HG03378 (cell line): Measurements from ENCODE around the gene TRIP4.
"Not testable (repeated sequence)": the region's sequence is repeated elsewhere in the genome, so short reads cannot be mapped to it uniquely, and the experiment has no call there.

Experiments used
- ATAC-seq: cut with Tn5 transposase; IDR thresholded peaks from one replicate; pipeline ENCODE4 v1.9.1; 2021; ENCODE audit warnings: mild to moderate bottlenecking, moderate library complexity; ENCODE audit not compliant: unreplicated experiment

TRIP4 gene

DNA sequence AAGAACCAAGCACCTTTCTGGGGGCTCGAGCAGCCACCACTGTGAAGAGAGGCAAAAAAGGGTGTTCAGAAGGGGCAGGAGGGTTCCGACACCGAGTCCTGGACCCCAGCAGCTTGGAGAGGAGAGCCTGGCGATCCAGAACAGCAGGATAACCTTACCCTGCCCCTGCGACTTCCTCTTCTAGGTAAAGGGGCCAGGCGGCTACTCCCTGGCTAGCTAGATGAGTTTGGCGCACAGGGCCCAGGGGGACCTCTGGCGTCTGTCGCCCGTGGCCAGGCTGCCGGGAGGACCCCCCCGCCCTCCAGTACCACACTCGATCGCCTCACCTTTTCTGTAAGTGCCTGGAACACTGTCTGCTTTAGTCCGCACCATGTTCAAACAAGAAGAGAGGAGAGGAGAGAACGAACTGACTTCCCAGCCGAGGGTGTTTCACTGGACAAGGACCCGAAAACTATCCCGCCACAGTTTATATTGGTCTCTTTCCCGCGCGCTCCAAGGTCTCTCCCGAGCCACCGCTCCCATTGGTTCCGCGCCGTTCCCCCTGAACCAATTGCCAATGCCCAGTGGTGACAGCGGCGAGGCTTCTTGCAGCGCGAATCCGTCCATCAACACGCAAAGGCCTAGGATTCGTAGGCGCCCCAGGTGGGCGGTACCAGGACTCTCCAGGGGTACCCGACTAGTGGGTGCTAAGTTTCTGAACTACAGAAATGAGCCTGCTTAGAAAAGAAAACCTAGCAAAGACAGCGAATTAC is 6.5 kb upstream of the TRIP4 start, which contains the start of gene PCLAF:
Gene PCLAF (minus strand): TSS at position 442 of the 752 bp plus-strand sequence. CDS start 70 bp downstream, at position 372.
- ATAC-seq: peak; percentile 88

DNA sequence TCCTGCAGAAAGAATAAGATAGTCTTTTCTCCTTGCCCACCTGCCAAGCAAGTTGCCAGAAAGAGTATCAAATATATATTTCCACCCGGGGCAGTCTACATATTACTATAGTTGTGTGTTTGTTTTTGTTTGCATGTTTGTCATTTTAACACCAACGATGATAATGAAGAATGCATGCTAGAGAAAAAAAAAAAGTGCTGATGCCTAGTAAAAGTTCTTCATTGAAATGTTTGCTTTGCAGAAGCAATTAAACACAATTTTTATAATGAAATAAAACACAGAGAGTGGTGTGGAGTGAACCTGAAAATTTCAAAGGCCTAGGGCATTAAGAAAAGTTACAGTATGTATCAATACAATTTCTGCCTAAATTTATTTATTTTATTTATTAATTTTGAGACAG is 3.9 kb upstream of the TRIP4 start:
- no peak for ATAC-seq

DNA sequence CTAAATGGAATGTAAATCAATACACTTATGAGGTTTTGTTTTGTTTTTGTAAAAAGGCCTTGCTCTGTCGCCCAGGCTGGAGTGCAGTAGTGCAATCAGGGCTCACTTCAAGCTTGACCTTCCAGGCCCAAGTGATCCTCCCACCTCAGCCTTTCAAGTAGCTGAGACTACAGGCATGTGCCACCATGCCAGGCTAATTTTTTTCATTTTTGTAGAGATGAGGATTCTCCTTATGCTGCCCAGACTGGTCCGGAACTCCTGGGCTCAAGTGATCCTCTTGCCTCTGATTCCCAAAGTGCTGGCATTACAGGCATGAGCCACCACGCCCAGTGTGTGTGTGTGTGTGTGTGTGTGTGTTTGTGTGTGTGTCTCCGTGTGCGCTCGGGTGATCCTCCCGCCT is 1.3 kb upstream of the TRIP4 start:
- ATAC-seq: no peak

DNA sequence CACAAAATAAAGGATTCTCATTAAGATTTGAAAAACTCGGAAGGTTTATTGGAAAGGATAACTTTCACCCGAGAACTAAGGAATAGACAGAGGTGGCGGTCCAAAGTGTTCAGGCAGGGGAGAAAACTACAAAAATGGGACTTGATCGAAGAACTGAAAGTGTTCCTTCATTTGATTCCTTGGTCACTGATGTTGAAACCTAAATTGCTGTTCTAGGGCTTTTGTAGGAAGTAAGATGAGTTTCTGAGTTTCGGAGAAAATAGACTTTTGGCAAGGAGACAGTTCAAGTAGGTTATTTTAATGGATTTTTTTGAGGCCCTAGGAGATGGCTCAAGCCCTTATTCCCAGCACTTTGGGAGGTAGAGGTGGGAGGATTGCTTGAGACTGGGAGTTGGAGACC is 1.4 kb downstream of the TRIP4 start:
- ATAC-seq: no peak

DNA sequence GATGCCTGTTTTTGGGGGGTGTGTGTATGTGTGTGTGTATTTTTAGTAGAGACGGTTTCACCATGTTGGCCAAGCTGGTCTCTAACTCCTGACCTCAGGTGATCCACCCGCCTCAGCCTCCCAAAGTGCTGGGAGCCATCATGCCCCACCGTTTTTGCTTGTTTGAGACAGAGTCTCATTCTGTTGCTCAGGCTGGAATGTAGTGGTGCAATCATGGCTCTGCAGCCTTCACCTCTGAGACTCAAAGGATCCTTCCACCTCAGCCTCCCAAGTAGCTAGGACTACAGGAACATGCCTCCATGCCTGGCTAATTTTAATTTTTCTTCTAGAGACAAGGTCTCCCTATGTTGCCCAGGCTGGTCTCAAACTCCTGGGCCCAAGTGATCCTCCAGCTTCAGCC is 4.8 kb downstream of the TRIP4 start:
- not testable (repeated sequence) for ATAC-seq

DNA sequence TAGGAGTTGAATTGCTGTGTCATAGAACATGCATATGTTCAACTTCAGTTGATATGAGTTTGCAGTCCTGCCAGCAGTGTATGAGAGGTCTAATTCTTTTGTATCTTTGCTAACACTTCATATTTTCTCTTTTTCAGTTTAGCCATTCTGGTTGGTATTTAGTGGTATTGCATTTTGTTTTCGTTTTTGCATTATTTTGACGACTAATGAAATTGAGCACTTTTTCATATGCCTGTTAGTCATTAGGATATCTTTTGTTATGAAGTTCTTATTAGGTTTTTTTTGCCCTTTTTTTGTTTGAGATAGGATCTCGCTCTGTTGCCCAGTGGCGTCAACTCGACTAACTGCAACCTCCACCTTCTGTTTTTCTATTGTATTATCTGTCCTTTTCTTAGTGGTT is 9.2 kb downstream of the TRIP4 start:
- no peak for ATAC-seq

DNA sequence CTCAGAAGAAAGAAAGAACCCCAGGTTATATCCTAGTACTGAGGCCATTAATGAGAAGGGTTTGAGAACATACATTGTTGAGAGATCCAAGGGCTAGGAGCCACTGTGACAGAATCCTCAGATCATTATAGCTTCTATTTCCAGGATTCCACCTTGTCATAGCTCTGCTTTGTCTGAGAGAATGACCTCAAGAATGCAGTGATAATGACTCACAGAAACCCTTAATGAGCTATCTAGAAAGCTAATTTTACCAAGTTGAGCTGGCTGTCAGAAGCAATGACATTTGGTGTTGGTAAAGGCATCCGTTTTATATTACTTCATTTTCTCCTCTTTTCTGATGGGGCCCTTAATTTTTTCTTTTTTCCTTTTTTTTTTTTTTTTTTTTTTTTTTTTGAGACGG is 10.9 kb downstream of the TRIP4 start:
- ATAC-seq: no peak

DNA sequence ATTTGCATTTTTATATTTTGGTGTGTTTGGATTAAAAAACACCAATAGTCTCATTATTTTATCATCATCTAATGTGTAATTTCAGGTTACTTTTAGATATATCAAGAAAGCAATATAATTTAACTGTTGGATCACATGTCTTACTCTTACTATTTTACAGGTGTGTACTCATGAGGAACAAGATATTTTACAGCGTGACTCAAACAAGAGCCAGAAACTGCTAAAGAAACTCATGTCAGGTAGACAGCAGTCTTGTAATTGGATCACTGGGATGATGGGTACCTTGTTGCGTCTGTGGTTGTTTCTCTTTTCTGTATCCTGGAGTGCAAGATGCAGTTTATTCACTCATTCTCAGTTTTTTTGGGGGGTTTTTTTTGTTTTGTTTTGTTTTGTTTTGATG is 12.9 kb downstream of the TRIP4 start:
- no peak for ATAC-seq

DNA sequence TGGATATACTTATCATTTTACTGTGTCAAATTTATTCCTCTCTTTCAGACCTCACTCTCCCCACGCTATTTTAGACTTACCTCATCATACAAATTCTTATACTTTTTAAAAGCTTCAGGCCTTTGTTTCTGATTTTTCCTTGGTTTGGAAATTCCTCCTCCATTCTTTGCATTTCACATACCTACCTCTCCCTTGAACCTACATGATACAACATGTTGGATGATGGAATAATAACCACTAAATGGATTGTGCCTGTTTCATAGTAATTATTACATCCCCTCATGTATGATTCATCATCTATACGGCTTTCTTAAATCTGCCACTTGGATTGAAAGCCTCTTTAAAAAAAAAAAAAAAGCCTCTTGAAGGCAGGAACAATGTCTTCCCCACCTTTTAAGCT is 24.6 kb downstream of the TRIP4 start:
- ATAC-seq: no peak

DNA sequence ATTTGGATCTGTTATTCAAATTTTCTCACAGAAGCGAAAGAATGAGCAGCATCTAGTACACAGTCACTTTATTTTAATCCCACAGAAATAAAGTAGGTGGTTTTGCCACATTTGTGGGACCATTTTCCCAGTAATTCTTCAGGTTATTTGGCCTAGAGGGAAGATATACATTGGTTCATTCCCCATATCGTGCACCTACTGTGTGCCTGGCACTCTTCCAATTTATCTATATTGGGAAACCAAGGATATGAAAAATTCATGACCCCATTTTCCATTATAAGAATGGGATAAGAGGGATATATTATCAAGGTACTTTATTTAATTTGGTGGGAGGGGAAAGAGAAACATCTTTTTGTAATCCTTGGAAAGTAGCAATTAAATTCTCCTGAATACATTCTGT is 35.1 kb downstream of the TRIP4 start:
- no peak for ATAC-seq

DNA sequence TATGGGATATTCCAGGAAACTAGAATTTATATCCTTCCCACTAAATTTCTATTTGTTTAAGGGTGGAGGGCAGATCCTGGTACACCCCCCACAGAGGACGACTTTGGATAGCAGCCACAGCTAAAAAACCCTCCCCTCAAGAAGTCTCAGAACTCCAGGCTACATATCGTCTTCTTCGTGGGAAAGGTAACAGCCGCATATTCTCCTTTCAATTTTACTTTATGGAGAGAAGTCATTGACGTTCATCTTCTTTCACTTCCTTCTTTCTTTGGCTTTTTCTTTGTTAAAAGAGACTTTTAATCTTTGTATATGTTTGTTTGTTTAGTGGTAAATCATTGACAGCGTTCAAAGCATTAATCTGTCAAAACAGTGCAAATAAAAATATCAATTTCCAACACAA is 36.3 kb downstream of the TRIP4 start:
- ATAC-seq: no peak

DNA sequence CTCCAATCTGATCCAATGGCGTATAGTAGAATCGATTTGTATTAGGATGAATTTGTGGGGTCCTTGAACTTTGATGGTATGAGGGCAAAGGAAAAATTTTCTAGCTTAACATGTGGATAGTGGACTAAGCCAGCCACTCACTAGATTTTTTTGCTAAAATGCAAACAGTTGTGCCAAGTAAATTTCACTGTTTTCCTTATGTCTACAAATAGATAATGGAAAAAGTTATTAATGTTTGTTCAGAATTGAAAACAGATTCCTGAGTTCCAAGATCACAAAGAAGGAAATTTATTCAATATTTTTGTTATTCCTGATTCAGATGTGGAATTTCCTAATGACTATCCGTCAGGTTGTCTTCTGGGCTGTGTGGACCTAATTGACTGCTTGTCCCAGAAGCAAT is 37.6 kb downstream of the TRIP4 start:
- ATAC-seq: no peak

DNA sequence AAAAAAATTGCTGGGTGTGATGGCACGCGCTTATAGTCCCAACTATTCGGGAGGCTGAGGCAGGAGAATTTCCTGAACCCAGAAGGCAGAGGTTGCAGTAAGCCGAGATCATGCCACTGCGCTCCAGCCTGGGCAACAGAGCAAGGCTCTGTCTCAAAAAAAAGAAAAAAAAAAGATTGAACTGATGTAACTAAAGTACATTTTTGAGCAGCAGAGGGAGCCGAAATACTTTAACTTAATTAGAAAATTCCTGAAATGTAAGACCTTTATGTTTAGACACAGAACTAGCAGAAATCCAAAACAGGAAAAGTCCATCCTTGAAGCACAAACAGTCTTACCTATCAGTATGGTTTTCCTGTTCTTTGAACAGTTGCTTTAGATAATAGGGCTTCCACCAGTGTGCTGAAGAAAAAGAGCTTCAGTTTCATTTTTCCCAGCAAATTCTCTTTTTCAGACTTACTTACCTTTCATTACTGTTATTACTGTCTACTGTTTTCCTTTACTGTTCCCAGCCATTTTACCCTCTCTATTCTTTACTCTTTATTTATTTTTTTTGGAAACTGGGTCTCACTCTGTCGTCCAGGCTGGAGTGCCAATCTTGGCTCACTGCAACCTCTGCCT is 39.3 kb downstream of the TRIP4 start:
- ATAC-seq: no peak

DNA sequence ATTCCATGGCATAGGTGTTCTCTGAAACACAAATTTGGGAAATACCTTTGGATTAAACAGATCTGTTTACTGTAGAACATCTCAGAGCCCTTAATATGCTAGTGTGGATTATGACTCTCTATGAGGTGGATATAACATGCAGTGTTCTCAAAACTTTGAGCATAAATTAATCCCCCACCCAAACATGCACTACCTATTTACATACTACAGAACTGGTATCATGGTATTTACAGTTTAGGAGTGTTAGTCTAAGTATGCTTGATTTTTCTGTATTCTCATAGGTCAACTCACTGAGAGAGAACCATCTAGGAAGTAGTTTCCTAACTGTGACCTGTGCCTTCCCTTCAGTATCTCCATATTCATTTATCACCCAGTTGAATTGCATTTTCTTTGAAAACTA is 41.8 kb downstream of the TRIP4 start:
- no peak for ATAC-seq

DNA sequence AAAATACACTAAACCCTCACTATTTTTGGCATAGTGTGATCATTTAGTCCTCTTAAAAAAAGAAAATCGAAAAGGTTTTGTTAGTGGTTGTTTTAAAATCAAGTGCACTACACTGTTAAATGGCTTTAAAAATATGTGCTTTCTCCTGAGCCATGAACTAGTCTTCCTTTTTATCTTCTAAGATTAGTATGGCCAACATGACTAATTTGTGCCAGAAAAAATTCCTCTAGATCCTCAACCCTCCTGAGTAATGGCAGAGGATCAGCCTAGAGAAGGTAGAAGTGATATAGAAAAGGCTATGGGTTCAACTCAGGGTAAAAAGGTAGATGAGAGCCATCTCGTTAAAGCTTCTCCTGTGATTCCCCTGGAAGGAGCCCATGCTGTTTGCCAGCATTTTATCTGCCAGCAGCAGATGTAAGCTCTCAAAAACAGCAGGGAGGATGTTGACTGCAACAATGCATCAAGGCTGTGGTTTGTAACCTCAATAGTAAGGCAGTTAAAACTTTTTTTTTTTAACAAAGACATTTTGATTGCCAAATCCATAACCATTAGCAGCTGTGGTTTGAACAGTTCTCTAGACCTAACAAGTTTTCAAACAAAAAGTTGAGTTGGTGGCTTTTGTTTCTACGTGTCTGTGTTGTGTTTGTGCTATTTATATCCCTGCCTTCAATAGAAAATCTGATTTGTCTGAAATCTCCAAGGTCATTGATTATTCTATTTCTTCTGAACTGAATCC is 42.5 kb downstream of the TRIP4 start:
- no peak for ATAC-seq

DNA sequence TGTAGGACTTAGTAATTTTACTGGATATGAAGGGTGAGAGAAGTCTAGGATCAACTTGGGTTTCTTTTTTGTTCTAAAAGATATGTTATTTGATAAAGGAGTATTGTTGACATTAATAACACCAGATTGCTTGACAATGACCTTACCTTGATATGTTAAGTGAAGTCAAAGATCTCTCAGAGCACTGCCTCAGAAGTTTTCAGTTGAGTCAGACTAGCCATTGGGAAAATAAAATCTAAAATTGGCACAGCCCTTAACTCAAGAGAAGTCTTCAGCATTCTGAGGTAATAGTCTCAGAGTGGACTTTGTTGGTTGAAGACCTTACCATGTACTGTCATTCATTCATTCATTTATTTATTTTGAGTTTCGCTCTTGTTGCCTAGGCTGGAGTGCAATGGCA is 50.3 kb downstream of the TRIP4 start:
- ATAC-seq: no peak

DNA sequence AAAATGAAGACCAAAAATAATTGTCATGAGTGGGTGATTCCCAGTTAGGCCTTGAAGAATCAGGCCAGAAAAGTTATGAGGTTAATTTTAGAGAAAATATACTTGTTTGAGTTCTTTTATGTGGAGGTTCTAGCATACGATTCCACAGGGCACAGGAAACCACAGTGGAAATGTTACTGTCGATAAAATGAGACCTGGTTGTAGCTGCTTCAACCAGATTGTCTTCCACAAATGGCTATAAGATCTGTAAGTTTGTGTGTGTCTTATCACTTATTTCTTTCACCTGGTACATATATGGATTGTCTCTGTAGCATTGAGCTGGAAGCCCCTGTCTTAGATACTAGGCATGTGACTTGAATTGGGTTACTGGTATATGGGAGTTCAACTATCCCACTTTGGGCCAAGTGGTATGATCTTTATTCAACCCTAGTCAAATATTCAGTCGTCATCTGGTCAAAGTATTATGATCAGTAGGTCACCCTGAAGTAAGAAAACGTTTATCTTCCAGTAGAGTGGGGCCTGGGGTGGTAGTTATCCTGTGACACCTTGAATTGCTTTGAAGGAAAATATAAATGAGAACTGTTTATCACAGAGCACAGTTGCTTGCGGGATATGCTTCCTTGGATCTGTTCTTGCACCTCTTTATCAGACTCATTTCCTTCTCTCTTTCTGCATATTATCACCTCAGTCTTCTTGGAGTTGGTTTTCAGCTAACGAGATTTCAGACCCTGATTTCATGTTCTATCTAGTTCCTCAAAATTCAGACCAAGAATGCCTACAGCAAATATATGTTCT is 51.2 kb downstream of the TRIP4 start:
- ATAC-seq: no peak

DNA sequence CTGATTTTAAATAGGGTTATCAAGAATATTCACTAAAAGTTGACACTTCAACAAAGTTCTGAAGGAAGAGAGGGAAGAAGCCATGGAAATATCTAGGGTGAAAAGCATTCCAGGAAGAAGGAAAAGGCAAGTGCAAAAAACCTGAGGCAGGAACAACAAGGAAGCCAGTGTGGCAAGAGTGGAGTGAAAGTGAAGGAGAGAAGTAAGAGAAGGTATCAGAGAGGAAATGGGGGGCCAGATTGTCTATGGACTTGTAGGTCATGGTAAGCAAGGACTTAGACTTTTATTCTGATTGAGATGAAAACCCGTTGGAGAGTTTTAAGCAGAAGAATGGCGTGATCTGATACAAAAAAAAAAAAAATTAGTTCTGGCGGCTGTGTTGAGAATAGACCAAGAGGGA is 54.2 kb downstream of the TRIP4 start:
- ATAC-seq: no peak

DNA sequence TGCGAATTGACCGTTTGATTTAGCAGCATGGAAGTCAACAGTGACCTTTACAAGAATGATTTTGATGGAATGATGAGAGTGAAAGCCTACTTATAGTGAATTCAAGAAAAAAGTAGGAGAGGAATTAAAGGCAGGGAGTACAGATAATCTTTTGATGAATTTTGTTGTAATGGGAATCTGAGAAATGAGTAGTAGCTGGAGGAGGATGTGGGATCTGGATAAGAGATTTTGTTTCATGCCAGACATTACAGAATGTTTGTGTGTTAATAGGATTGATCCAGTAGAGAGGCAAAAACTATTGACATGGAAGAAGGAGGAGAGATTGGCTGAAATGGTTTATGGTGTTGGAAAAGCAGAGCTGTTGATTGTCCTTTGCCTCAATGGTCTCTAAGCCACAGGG is 55.4 kb downstream of the TRIP4 start:
- ATAC-seq: no peak

DNA sequence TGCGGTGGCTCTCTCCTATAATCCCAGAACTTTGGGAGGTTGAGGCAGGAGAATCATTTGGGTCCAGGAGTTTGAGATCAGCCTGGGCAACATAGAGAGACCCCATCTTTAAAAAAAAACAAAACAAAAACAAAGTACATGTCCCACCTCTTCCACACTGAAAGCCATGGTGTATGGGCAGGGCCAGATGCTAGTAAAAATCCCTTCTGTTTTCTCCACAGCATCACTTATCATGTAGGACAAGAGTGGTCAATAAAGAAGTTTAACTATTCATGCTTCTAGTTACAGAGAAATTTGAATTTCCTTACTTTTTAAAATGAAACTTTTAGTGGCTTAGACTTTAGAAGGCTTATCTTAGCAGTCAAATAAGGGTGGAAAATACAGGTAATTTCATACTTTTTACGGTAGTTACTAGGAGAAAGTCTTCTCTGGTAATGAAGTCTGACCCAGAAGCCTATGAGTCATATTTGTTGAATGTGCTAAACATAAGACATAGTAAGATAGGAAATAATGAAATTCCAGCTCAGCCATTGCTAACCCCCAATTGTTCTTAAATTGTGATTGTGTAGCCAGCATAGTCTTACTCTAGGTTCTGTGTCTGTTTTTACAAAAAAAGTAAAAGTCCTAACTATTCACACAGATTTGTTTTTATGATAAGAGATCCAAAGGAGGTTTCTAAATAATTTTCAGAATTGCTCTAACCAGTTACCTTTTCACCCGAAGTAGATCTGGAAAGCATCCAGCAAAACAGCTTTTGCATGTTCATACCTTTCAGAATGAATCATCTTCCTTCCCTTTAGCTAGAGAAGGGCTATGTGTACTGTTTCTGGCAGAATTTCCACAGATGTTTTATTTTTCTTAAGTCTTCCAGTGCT is 56.3 kb downstream of the TRIP4 start:
- ATAC-seq: no peak
